NOMO-1 treated with dmso at 0.1 percent for 144 hours (cell line): Measurements from ENCODE around the gene LEPROT.

ENCODE experiments used
- DNase-seq: peaks from one replicate; lab custom pipeline; 2025; ENCODE audit not compliant: unreplicated experiment; lab: John Stamatoyannopoulos, UW

Gene LEPROT

GRCh38 chr1:65412256-65412983 lies 8.0 kb upstream of the LEPROT start:
- DNase-seq, result no peak

- no peak for DNase-seq
Measured at GRCh38 chr1:65412984-65413375, 7.5 kb upstream of the LEPROT start.

- no peak for DNase-seq
Measured at GRCh38 chr1:65414538-65414937, 5.9 kb upstream of the LEPROT start.

GRCh38 chr1:65416767-65417166 lies 3.7 kb upstream of the LEPROT start:
- DNase-seq, result no peak

GRCh38 chr1:65417729-65418128 lies 2.7 kb upstream of the LEPROT start:
- DNase-seq, result no peak

GRCh38 chr1:65418522-65419185 lies 1.8 kb upstream of the LEPROT start:
- DNase-seq, result no peak

GRCh38 chr1:65419681-65420589 lies 533 bp upstream of the LEPROT start:
- peak; percentile 96 for DNase-seq

GRCh38 chr1:65421351-65422025 lies 1.0 kb downstream of the LEPROT start:
- DNase-seq, result peak; percentile 28

GRCh38 chr1:65422241-65423203 lies 2.1 kb downstream of the LEPROT start:
- no peak for DNase-seq

GRCh38 chr1:65423884-65424572 lies 3.6 kb downstream of the LEPROT start:
- DNase-seq, result no peak

GRCh38 chr1:65424573-65424889 lies 4.1 kb downstream of the LEPROT start:
- no peak for DNase-seq

- no peak for DNase-seq
Measured at GRCh38 chr1:65425006-65425405, 4.5 kb downstream of the LEPROT start.

- no peak for DNase-seq
Measured at GRCh38 chr1:65425697-65426096, 5.2 kb downstream of the LEPROT start.

- DNase-seq, result no peak
Measured at GRCh38 chr1:65429078-65429477, 8.6 kb downstream of the LEPROT start.

- no peak for DNase-seq
Measured at GRCh38 chr1:65429806-65430205, 9.3 kb downstream of the LEPROT start.

- no peak for DNase-seq
Measured at GRCh38 chr1:65431111-65431705, 10.7 kb downstream of the LEPROT start.

GRCh38 chr1:65432918-65433317 lies 12.4 kb downstream of the LEPROT start:
- no peak for DNase-seq

- no peak for DNase-seq
Measured at GRCh38 chr1:65434255-65434654, 13.8 kb downstream of the LEPROT start.

- DNase-seq, result no peak
Measured at GRCh38 chr1:65434760-65435159, 14.3 kb downstream of the LEPROT start.
